Measurements from ENCODE around the gene ICAM1.

Gene ICAM1

DNA sequence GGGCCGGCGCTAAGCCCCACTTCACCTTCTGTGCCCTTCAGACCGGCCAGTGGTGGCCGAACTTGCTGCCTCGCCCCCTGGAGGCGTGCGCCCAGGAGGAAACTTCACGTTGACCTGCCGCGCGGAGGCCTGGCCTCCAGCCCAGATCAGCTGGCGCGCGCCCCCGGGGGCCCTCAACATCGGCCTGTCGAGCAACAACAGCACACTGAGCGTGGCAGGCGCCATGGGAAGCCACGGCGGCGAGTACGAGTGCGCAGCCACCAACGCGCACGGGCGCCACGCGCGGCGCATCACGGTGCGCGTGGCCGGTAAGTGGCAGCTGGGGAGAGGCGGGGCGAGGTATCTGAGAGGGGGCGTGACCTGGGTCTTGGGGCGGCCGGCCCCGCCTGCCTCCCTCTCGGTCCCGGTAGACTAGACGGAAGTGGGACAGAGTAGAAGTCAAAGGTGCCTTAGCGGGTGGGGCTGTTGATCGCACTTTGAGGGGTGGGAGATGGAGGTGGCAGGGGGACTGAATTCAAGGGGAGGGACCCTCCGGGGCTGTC lies 24.5 kb downstream of the ICAM1 start:
- peak; percentile 25 for DNase-seq

DNA sequence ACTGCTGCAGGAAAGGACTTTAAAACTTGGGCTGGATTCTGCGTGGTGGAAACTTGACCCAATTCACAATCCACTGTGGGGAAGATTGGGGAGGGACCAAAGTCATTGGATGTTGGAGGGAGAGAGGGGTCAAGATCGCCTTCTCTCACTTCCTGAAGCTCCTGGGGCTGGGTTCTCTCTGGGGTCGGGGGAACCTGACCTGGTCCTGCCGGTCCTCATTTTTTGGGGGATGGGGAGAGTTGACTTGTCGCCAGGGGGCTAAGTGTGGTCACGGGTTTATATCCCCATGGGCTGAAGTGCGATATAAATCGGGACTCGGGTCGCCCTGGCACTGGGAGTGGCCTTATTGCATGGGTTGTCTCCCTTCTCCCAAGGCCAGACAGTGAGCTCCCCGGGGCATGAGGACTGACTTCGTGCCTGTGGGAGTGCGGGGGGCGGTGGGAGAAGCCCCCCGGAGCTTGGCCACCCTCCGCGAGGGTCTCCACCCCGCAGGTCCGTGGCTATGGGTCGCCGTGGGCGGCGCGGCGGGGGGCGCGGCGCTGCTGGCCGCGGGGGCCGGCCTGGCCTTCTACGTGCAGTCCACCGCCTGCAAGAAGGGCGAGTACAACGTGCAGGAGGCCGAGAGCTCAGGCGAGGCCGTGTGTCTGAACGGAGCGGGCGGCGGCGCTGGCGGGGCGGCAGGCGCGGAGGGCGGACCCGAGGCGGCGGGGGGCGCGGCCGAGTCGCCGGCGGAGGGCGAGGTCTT lies 25.1 kb downstream of the ICAM1 start:
- DNase-seq: peak; percentile 27

DNA sequence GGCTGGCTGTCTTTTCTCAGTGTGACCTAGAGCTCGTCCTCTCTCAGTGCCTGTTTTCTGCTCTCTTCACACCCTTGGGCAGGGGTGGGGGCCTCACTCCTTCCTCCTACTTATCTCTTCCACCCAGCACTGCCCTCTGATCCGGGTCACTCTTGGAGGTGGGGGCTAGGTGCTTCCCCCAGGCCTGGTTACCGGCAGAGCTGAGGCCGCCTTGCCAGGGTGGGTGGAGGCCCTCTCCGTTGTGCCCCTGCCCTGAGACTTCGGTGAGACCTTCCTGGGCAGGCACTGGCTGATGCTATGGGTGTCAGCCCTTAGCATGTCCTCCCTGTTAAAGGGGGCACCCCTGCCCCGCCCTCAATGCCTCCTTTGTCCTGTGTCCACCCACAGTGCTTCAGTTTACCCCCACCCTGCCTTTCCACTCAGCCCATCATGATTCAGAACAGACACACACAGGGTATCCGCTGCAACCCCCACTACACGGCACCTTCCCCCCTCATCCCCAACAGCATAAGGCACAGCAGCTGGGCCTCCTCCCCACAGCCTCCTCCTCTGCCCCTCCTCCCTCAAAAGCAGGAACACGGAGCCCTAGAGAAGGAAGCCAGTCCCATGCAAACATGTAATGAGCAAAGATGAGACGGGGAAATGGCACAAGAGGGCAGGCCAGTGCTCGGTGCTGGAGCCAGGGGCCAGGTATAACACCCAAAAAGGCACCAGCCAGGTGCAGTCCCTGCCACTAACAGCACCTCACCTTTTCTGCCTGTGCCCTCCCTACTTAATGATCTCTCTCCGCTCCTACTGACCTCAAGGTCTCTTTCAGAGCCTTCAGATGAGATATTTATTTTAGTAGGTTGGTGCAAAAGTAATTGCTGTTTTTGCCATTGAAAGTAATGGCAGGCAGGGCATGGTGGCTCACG lies 28.9 kb downstream of the ICAM1 start:
- DNase-seq: peak; percentile 24

DNA sequence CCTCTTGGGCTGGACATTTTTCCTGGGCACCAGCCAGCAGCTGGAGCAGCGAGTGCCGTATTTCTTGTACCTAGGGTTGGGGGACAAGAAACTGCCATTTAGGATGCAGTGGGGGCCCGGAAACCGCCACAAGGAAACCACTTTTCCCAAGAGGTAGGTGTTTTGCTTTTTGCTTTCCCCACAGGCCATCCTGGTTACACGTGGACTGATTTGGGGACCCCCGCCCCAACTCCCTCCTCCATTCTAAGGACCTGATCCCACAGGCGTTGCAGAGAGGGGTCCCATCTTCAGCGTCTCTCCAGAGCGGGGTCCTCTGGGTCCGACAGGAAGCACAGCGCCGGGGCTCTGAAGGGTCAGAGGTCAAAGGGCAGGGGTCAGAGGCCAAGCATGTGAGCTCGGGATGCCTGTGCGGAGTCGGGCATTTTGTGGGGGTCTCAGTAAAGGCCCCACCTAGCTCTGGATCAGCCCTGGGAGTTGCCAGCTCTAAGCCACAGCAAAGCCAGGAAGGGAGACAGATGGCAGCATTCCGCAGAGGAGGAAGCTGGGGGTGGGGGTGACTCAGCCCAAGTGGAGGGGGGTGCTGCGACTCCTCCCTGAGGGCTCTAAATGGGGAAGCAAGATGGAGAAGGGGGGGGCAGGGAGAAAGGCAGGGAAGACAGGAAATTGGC lies 34.4 kb downstream of the ICAM1 start:
- no peak for DNase-seq

DNA sequence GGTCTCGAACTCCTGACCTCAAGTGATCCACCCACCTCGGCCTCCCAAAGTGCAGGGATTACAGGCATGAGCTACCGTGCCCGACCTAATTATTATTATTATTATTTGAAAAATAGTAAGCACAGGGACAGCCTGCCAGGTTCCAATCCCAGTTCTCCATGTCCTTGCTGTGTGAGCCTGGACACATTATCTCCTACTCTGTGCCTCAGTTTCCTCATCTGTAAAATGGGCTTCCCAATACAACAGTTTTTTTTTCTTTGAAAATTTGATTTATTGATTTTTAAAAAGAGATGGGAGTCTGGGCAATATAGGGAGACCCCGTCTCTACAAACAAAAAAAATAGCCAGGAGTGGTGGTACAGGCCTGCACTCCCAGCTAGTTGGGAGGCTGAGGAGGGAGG lies 35.4 kb downstream of the ICAM1 start:
- no peak for DNase-seq

DNA sequence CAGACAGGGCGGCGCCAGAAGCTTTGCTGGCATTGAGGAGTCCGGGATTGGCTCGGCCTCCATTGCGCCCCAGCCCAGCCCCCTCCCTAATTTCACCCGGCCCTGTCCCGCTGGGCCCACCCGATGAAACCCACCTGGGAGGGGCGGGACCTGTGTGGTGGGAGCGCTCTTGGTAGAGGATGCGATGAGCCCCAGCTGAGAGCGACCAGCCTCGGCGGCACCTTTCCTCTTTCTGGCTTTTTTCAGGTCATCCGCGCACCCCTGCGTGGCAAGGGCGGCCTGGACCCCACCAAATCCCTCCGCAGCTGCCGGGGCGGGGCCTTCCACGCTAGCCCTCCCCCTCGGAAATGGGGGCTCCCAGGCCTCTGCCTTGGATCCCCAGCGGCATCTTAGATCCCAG lies 38.5 kb downstream of the ICAM1 start, which contains the start of gene ZGLP1:
TSS of gene ZGLP1 (minus strand) at position 393 of the 400 bp plus-strand sequence.
- no peak for DNase-seq

- DNase-seq: peak; percentile 90
Measured at GRCh38 chr19:10315335-10316214, 44.7 kb downstream of the ICAM1 start, which contains the start of gene FDX2. Gene FDX2, minus strand, starts transcription at chr19:10316015. Its CDS starts 19 bp downstream, at chr19:10315996.

- no peak for DNase-seq
Measured at GRCh38 chr19:10316229-10317044, 45.5 kb downstream of the ICAM1 start.

GRCh38 chr19:10317045-10317856 lies 46.3 kb downstream of the ICAM1 start:
- DNase-seq: no peak

GRCh38 chr19:10317857-10318462 lies 47.0 kb downstream of the ICAM1 start:
- no peak for DNase-seq

DNA sequence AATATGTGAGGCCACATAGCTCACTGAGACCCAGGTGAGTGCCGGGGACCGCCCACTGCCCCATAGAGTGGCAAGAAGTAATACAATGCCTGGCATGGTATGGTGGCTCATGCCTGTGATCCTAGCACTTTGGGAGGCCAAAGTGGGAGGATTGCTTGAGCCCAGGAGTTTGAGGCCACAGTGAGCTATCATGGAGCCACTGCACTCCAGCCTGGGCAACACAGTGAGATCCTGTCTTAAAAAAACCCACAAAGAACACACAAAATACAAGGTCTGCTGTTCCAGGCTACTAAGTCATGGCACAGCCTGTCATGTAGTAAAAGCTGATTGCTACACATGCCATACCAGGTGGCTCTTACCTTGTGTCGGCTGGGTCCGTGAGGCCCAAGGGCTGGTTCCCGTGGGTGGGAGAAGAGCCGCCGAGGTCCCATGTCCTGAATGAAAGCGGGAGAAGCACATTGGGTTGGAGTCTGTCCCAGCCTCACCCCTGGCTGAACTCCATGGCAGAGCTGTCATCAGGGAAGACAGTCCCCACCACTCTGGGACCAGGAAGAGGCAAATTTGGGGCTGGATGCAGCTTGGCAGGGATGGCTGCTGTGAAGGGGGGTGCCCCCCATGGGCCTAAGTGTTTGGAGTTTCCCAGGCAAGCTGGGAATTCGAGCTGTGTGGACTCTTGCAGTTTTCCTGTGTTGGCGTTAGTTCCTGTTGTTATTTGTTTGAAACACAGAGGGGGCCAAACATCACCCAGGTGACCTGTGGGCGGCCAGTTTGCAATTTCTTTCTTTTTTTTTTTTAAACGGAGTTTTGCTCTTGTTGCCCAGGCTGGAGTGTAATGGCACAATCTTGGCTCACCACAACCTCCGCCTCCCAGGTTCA lies 48.1 kb downstream of the ICAM1 start:
- DNase-seq: no peak

DNA sequence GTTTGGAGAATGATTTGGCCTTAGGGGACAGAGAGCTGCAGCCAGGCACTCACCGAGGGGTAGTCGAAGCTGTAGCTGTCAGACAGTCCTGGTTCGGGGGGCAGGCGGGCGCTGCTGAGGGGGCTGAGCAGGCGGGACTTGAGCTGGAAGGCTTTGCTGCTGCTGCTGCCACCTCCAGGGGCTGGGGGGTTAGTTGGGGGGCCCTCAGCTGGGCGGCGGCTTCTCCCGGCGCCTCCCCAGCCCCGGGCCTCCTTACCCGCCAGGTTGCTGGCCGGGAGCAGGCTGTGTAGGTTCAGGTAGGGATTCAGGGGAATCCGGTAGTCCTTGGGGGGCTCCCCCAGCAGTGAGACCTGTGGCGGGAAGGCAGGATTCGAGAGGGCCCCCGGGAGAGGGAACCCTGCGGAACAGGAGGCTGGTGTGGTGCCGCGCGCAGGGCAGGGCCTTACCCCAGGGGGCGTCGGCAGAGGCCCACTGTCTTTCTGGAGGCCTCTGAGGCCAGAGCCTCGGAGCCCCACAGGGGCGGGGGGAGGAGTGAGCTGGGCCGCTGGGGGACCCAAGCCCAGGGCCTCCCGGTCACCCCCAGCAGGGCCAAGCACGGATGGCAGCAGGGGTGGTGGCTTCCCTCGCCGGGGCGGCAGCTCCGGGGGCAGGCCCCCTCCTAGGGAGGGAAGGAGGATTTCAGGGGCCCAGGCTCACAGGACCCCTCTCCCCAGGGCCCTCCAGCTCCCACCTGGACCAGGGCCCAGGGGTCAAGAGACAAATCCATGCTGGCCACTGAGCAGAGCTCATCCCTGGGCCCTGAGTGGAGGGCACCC lies 49.9 kb downstream of the ICAM1 start:
- no peak for DNase-seq

- DNase-seq: no peak
Measured at GRCh38 chr19:10321417-10321797, 50.5 kb downstream of the ICAM1 start.

- DNase-seq: no peak
Measured at GRCh38 chr19:10321874-10322835, 51.2 kb downstream of the ICAM1 start.

DNA sequence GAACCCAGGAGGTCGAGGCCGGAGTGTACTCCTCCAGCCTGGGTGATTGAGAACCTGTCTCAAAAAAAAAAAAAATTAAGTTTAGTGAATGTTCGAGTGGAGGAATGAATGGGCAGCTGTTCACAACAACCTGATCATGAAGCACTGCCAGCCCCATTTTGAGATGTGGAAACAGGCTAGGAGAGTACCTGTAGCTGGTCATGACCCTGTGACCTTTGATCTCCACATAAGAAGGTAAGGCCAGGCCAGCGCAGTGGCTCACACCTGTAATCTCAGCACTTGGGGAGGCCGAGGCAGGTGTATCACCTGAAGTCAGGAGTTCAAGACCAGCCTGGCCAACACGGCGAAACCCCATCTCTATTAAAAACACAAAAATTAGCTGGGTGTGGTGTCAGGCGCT lies 54.8 kb downstream of the ICAM1 start:
- no peak for DNase-seq

DNA sequence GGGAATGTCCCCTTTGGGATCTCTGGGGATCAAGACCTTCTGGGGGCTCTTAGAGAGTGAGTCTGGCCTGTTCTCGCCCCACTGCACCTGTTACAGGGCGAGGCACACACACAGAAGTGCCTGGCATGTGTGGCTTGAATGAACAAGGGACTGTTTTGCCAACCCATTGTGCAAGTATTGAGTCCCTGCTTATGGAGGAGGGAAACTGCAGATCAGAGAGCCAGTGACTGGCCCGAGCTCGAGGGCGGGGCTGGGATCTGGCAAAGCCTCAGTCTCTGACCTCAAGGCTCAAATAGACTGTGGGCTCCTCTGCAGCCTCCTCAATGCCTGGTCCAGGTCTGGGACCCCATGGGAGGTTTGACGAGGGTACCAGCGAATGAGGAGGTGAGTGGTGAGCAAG lies 56.9 kb downstream of the ICAM1 start:
- no peak for DNase-seq

All from femur (tissue), 1 donor.